Heart left ventricle (tissue), 13 donors: ENCODE data around the gene PHLPP1.

Source experiments
- CTCF ChIP-seq, 12 donors: fragments of 200-600 bp; sonication (generic) in 4 of 12; IDR thresholded peaks; one replicate each; pipeline versions ENCODE4 v1.5.0 to v1.8.0; 2018 to 2022; ENCODE audit warnings: antibody characterized with exemption in 12 of 12, mild to moderate bottlenecking in 5 of 12
- POLR2A ChIP-seq, 2 donors: fragments of 450-650 bp; IDR thresholded peaks; one replicate each; pipeline ENCODE4 v1.6.1; 2017; ENCODE audit warnings: antibody characterized with exemption in 2 of 2, mild to moderate bottlenecking in 2 of 2, moderate library complexity in 2 of 2
- donor health status: ischemic (EF 13 %, LVEDD 7.1; RV severe dilation, severe dysfunction).
- donor health status: DM: no; HTN: yes; CAD: no.
- donor health status: DM: no; HTN: no; CAD: no.
- donor health status: ischemic (EF 25% LVEDD 6.9; RV normal size, moderate dysfunction).
- donor health status: ischemic (EF 25% LVEDD 5.7; RV mildly dilated, moderate dysfunction).
- donor health status: ischemic (EF 35%, LVEDD 5.7; RV mildly dilated, moderate dysfunction).
- donor health status: nonischemic (EF 11% LVEDD 7.7; RV severe dilation, severe dysfunction).
- donor health status: DM: yes; HTN: yes; CAD: no.
- donor health status: PGD.
- donor health status: ischemic (EF 29% LVEDD 5.4; RV normal size, mild dysfunction).
- donor health status: nonischemic (EF 23%, LVEDD 6.1; RV moderate dilation, normal function).

GRCh38 chr18:62741584-62741983 lies 26.2 kb downstream of the PHLPP1 start:
- no peak for TF ChIP-seq POLR2A (IDR thresholded peaks at IDR 0.05)
- no peak for TF ChIP-seq CTCF (IDR thresholded peaks at IDR 0.05)
